NCI-H82 treated with DMSO at 0.1 percent for 48 hours (cell line): Measurements from ENCODE around the gene UTP25.
"Not testable (repeated sequence)": the region's sequence is repeated elsewhere in the genome, so short reads cannot be mapped to it uniquely, and the experiment has no call there.

ENCODE experiments used
- DNase-seq: peaks from one replicate; lab custom pipeline; 2025; ENCODE audit not compliant: unreplicated experiment; lab: John Stamatoyannopoulos, UW

Gene UTP25

GRCh38 chr1:209827384-209828262 lies at the start of gene UTP25:
UTP25 (plus strand) TSS chr1:209827972; CDS start chr1:209828064, 92 bp downstream.
- peak; percentile 94 for DNase-seq

DNA sequence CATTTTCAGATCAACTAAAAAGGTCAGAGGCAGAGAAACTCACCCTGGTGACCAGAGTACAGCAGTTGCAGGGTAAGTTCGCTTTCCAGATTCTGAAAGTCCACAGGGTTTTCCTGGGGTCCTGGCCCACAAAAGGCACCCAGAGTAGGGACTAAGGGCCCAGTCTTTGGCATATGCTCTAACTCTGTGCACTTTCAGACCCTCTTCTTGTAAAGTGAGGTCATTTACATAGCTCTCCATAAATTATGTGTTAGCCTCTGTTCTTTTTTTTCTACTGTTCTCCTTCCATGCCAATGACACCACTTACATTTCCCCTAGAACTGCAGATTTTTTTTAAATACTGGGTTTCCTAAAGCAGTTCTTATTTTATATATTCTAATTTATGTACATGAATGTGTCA lies 49.7 kb upstream of the UTP25 start:
- no peak for DNase-seq

GRCh38 chr1:209780268-209780667 lies 47.5 kb upstream of the UTP25 start:
- no peak for DNase-seq

- DNase-seq, result no peak
These were observed 44.4 kb upstream of the UTP25 start for GRCh38 chr1:209783386-209783785.

GRCh38 chr1:209784265-209785169 lies 43.3 kb upstream of the UTP25 start, which contains the start of gene C1orf74:
C1orf74 (minus strand) TSS chr1:209784559; CDS start chr1:209783634, 925 bp downstream.
- peak; percentile 99 for DNase-seq

DNA sequence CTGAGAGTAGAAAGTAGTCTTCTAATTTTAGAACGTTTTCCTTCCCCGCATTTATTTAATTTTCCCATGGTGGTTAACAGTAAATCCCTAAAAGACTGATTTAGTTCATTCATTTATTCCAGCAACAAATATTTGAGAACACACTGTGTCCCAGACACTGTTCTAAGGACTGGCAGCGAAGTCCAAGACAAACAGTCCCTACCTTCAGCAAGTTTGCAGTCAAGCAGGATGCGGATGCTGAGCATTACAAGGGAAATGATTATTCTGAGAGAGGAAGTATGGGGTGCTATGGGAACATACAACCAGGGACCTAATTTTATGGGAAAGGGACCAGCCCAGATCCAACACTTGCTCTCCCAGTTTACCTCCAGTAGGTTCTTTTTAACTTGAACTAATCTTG lies 42.2 kb upstream of the UTP25 start:
- no peak for DNase-seq

DNA sequence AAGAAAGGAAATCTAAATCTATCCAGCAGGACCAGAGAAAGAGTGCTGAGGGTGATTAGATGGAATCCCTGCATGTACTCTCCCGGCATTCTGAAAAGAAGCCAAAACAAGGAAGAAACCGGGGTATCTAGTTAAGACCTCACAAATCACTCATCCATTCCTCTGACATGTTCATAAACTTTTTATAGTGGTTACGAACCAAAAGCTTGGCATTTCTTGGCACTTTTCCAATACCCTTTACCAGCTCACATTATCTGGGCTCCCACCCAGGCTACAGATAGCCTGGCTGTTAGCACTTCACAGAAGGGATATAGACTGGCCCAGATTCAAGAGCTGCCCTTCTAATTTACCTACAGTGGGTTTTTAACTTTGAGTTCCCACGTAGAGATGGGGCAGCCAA lies 41.6 kb upstream of the UTP25 start:
- no peak for DNase-seq

GRCh38 chr1:209787551-209787950 lies 40.2 kb upstream of the UTP25 start:
- no peak for DNase-seq

DNA sequence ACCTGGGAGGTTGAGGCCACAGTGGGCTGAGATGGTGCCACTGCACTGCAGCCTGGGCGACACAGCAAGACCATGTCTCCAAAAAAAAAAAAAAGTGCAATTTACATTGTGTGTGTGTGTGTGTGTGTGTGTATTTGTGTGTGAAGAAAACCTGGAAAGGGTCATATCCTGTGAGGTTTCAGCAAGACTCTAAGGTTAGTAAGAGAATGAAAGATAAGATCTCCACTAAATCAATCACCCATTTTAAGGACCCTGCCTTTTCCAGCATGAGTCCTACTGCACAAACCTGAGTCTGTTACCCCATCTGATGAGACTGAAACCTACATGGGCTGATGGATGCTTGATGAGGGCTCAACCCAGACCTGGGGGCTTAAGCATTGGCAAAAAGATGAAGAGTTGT lies 38.5 kb upstream of the UTP25 start:
- no peak for DNase-seq

GRCh38 chr1:209790286-209791193 lies 37.2 kb upstream of the UTP25 start:
- DNase-seq, result no peak

DNA sequence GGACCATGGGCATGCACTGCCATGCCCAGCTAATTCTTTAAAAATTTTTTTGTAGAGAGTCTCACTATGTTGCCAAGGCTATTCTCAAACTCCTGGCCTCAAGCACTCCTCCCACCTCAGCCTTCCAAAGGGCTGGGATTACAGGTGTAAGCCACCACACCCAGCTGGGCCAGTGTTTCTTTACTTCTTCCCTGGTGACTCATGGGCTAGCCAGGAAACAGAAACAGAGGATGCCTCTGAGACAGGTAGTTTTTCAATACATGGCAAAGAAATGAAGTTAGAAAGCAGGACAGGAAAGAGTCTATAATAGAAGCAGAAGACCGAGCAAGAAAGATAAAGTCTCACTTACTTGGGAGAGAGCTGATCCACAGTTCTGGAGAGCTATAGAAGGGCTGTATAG lies 35.9 kb upstream of the UTP25 start:
- no peak for DNase-seq

DNA sequence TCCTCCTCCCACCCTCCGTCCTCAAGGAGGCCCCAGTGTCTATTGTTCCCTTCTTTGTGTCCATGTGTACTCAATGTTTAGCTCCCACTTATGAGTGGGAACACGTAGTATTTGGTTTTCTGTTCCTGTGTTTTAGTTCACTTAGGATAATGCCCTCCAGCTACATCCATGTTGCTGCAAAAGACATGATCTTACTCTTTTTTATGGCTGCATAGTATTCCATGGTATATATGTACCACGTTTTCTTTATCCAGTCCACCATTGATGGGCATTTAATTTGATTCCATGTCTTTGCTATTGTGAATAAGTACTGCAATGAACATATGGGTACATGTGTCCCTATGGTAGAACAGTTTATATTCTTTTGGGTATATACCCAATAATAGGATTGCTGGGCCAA lies 34.1 kb upstream of the UTP25 start:
- not testable (repeated sequence) for DNase-seq

DNA sequence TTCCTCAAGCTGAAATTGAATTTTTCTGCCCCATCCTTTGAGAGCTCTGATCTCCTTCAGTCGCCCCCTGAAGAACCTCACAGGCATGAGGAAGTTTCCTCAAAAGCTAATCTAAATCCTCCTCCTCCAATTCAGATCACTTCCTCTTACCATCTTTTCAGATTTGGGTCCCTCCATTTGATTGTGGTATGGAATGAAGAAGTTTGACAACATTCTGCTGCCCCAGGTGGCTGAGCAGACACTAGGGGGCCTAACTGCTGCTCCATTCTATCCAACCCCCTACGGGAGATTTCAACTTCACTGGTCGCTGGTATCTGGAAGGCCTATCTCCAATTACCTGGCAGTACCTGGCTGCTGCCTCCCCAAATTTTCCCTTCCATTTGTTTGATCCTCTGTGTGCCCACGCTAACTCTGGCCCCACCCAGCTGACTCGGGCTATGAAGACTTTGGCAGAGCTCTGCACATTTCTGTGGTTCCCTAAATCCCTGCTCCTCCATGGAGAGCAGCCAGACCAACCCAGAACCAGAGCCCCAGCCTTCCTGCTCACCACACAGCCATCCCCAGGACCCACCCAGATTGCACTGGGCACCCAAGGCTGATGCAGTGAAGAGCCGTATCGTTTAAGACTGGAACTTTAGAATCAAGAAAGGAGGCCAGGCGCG lies 29.7 kb upstream of the UTP25 start:
- no peak for DNase-seq

DNA sequence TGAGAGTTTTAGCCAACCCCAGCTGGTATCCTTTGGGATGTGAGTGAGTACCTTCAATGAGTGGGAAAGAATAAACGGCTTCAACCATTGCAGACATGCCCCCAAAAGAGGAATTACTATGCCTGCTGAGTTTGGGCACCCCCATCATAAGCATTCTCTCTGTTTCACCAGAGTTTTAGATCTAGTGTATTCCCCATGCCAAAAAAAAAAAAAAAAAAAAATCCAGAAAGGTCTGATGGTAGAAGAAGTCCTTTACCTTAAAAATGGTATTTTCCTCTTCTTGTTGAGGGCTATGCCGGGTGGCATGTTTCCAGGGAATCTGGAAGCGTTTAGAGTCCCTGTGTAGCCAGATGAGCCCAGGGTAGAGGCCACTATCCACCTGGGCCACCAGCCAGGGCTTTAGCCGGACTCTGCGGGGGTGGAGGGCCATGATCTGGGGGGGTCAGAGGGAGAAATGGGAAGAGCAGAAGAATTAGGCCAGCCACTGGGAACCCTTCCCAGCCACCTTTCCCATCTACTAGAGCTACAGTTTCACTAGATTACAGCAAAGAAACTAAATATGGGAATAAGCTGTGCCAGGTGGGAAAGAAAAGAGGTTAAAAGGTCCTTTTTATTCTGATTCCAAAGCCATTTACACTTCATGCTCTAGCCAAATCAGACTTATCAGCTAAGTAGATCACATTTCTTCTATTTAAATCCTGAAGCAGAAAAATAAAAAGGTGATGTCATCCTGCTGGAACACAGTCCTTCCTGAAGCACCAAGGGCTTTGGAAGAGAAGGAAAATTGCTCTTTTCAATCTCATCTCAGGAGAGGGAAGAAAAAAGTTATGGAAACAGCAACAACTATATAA lies 26.6 kb upstream of the UTP25 start:
- DNase-seq, result no peak

- no peak for DNase-seq
These were observed 25.5 kb upstream of the UTP25 start for GRCh38 chr1:209802117-209802779.

DNA sequence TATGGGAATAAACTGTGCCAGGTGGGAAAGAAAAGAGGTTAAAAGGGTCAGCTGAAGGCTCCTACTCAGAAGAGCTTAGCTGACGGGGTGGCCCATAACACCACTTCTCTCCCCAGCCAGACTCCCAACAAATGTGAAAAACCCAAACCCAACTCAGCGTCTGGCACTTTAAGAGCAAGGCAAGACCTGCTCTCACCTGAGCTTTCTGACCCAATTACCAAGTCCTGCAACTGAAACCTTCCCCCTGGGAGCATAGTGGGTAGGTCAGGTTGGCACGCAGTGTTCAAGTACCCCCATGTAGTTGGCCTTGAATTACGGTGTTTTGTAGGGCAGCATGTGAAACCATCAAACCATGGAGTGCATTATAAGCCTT lies 25.0 kb upstream of the UTP25 start:
- no peak for DNase-seq

DNA sequence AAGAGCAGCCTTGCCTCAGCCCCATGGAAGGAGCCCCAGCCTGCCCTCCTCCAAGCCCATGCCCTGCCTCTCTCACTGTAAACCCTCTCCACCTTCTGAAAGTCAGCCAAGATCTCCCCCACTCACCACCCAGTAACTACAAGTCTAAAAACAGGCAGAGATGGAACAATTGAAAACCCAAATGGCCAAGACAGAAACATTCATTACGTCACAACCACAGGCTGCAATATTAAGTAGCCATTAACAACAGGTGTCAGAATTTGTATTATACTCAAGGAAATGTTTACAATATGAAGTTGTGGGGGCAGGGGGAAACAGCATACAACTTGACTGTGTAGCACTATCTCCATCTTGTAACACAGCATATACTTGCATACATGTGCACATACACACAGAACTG lies 24.2 kb upstream of the UTP25 start:
- no peak for DNase-seq

GRCh38 chr1:209805341-209805781 lies 22.4 kb upstream of the UTP25 start:
- no peak for DNase-seq
